ENCODE results near the gene LARP1B.

- no peak for TF ChIP-seq ATF3 (IDR thresholded peaks at IDR 0.05; ENCODE audit: insufficient read depth, low read depth, low read length)
- no peak for TF ChIP-seq CTCF (IDR thresholded peaks at IDR 0.05; ENCODE audit: control extremely low read depth in 1 of 3, insufficient read depth in 1 of 3, low read depth in 1 of 3, low read length in 3 of 3)
- no peak for TF ChIP-seq TAF1 (IDR thresholded peaks at IDR 0.05; ENCODE audit: low read depth, low read length)
- no peak for TF ChIP-seq CREB1 (IDR thresholded peaks at IDR 0.05)
- TF ChIP-seq KDM1A (IDR thresholded peaks at IDR 0.05; ENCODE audit: borderline replicate concordance, low read length), result no peak; the same call in 1 of the 2 replicates
- TF ChIP-seq SP1 (IDR thresholded peaks at IDR 0.05; ENCODE audit: low read depth, low read length), result no peak
These were observed 188.9 kb downstream of the LARP1B start for GRCh38 chr4:128249787-128250668.

Data from H1 (cell line).